ENCODE data around the gene NPC1L1.
"Not testable (repeated sequence)": the region's sequence is repeated elsewhere in the genome, so short reads cannot be mapped to it uniquely, and the experiment has no call there.

NPC1L1 gene

GRCh38 chr7:44534501-44534900 is 6.6 kb downstream of the NPC1L1 start:
- no peak for DNase-seq (ENCODE audit: low read depth)

- no peak for DNase-seq (ENCODE audit: low read depth)
These were observed 7.0 kb downstream of the NPC1L1 start for GRCh38 chr7:44534087-44534486.

- no peak for DNase-seq (ENCODE audit: low read depth)
These were observed 7.7 kb downstream of the NPC1L1 start for GRCh38 chr7:44533301-44534055.

- no peak for DNase-seq (ENCODE audit: low read depth)
These were observed 9.4 kb downstream of the NPC1L1 start for GRCh38 chr7:44531421-44532380.

GRCh38 chr7:44530990-44531389 is 10.1 kb downstream of the NPC1L1 start:
- no peak for DNase-seq (ENCODE audit: low read depth)

- no peak for DNase-seq (ENCODE audit: low read depth)
These were observed 16.2 kb downstream of the NPC1L1 start for GRCh38 chr7:44524811-44525388.

- DNase-seq (ENCODE audit: low read depth) = no peak
These were observed 18.8 kb downstream of the NPC1L1 start for GRCh38 chr7:44522315-44522714.

GRCh38 chr7:44521347-44522095 is 19.6 kb downstream of the NPC1L1 start:
- DNase-seq (ENCODE audit: low read depth) = no peak

GRCh38 chr7:44520574-44520973 is 20.6 kb downstream of the NPC1L1 start:
- no peak for DNase-seq (ENCODE audit: low read depth)

- DNase-seq (ENCODE audit: low read depth) = no peak
These were observed 21.6 kb downstream of the NPC1L1 start for GRCh38 chr7:44519546-44519945.

GRCh38 chr7:44518761-44519160 is 22.4 kb downstream of the NPC1L1 start:
- no peak for DNase-seq (ENCODE audit: low read depth)

GRCh38 chr7:44517175-44517574 is 24.0 kb downstream of the NPC1L1 start:
- DNase-seq (ENCODE audit: low read depth) = no peak

GRCh38 chr7:44515590-44516268 is 25.4 kb downstream of the NPC1L1 start:
- DNase-seq (ENCODE audit: low read depth) = no peak

- DNase-seq (ENCODE audit: low read depth) = no peak
These were observed 28.4 kb downstream of the NPC1L1 start for GRCh38 chr7:44512736-44513135.

GRCh38 chr7:44511863-44512468 is 29.2 kb downstream of the NPC1L1 start:
- no peak for DNase-seq (ENCODE audit: low read depth)

- no peak for DNase-seq (ENCODE audit: low read depth)
These were observed 29.9 kb downstream of the NPC1L1 start for GRCh38 chr7:44511236-44511635.

- DNase-seq (ENCODE audit: low read depth) = no peak
These were observed 32.7 kb downstream of the NPC1L1 start for GRCh38 chr7:44508328-44509030.

GRCh38 chr7:44506592-44507288 is 34.4 kb downstream of the NPC1L1 start:
- DNase-seq (ENCODE audit: low read depth) = not testable (repeated sequence)

- no peak for DNase-seq (ENCODE audit: low read depth)
These were observed 35.5 kb downstream of the NPC1L1 start for GRCh38 chr7:44505595-44505994.

All from activated T-cell treated with anti-CD3 and anti-CD28 coated beads for 1 hour (primary cell).